ENCODE data around the gene CXCL14.

CXCL14 gene

GRCh38 chr5:135578685-135579341 lies at the start of gene CXCL14:
Gene CXCL14, minus strand, starts transcription at chr5:135578991. Its CDS starts 213 bp downstream, at chr5:135578778.
- peak; percentile 85 for DNase-seq

DNA sequence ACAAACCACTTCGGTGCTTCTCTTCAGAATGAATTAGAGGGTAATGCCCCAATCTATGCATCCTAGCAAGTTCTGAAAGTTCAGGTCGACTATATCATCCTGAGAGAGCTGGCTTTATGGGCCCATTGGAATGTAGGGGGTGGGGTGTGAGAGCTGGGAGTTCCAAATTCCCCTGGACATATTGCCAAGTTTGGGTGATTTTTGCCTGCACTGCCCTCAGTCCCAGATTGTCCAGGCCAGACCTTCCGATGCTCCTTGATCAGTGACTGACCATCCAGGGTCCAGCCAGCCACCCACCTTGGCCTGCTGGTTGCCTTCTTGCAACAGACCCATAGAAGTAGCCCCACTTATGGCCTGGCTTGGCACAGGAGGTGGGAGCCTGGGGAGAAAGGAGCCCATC lies 47.8 kb upstream of the CXCL14 start:
- no peak for DNase-seq

DNA sequence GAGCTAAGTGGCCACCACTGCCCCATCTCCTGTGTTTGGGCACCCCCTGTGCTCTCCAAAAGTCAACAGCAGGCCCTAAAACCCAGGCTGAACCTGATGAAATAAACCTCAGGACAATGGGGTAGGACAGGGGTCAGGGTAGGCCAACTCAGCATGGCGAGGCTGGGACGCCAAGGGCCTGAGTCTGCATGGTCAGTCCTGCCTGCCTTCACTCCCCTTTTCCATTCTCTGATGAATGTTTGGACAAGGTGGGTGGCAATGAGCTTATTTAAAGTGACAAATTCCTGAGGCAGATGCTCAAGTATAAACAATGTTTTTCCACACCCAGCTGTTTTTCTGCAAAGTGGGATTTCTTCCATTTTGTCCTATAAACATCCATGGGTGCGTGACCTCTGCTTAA lies 47.2 kb upstream of the CXCL14 start:
- no peak for DNase-seq

- no peak for DNase-seq
These were observed 46.7 kb upstream of the CXCL14 start for GRCh38 chr5:135625486-135625885.

DNA sequence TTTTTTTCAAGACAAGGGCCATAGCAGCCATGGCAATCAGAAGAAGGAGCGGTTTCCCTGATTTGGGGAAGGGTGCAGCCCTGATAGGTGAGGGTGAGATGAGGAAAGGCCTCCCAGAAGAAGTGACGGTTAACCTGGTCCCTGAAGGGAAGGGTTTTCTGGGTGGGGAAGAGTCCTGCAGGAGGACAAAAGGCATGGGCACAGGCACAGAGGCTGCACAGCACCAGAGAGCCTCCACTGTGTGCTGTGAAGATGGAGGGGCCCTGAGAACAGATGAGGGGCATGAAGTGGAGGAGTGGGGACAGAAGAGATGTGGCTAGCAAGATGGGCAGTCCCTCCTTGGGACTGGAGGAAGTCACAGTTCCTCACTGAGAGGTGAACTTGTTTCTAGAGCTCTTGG lies 46.3 kb upstream of the CXCL14 start:
- no peak for DNase-seq

- DNase-seq = no peak
These were observed 44.5 kb upstream of the CXCL14 start for GRCh38 chr5:135623186-135623715.

DNA sequence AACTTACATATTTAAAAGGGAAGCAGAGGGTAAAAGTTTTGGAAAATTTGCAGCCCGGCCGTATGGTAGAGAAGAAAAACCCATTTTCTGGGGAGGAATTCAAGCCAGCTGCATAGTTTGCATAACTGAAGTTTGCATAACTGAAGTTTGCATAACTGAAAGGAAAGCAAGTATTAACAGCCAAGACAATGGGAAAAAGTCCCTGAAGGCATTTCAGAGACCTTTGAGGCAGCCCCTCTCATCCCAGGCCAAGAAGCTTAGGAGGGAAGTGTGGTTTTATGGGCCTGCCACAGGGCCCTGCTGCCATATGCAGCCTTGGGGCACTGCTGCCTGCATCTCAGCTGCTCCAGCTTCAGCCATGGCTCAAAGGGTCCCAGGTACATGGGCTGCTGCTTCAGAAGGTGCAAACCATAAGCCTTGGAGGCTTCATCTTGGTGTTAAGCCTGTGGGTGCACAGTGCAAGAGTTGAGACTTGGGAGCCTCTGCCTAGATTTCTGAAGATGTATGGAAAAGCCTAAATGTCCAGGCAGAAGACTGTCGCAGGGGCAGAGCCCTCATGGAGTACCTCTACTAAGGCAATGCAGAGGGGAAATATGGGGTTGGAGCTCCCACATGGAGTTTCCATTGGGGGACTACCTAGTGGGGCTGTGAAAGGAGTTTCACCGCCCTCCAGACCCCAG lies 36.9 kb upstream of the CXCL14 start:
- no peak for DNase-seq

- no peak for DNase-seq
These were observed 36.4 kb upstream of the CXCL14 start for GRCh38 chr5:135615171-135615570.

DNA sequence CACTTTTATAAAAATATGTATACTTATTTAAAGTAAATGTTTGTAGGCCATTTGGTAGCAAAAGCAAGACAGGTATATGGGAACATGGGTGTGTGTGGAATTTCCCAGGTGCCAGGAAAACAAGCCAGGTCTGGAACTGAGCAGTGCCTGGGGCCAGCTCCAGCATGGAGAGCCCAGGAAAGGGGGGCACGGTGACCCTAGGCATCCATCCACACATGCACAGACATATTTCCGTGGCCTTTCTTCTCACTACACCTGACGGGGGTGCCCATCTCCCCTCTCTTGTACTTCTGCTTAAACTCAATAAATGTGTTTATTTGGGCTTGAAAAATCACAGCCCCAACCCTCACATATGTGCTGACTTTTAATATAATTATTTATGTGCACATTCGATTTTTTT lies 31.2 kb upstream of the CXCL14 start:
- DNase-seq = no peak

DNA sequence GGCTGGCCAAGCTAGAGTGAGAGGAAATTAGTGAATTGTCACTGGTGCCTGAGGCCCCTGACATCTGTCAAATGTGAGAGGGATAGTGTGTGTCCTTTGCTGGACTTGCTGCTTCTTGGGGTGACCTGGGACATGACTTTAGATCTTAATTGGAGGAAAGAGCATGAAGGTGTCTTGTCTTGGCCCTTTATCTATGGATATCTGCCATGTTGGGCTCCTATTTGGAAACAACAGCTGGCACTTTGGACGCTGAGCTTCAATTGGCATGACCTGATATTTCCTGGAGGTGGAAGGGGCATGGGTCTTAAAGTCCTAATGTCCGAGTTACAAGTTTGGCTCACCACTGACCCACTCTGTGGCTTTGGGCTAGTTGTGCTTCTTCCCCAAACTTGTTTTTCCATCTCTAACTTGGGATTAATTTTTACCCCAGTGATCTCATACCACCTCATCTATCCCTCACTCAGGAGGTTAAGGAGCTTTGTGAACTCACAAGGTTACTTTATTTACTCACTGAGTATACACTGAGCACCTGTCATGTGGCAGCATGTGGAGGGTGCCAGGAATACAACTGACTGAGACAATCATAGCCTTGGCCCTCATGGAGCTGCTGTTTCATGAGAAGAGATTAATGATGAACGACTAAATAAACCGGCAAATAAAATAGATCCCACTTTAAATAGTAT lies 30.1 kb upstream of the CXCL14 start:
- no peak for DNase-seq

DNA sequence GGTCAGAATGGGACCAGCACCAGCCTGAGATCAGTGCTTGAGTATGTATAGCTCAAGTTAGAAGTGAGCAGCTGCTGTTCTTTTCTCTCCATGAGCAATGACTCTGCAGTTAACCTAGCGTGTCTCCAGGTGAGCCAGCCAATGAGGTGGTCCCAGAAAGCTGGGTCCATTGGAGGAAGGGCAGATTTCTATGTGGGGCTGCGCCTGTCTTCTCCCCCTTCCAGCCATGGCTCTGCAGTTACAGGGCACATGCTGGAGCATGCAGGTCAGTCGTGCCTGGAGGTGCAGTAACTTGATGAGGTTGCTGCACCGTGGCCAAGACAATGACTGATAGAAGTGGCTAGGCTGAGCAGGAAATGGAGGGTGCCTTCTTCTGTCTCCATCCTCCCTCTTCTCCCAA lies 29.6 kb upstream of the CXCL14 start:
- DNase-seq = no peak

- no peak for DNase-seq
These were observed 27.6 kb upstream of the CXCL14 start for GRCh38 chr5:135606431-135606830.

GRCh38 chr5:135605221-135605620 lies 26.4 kb upstream of the CXCL14 start:
- DNase-seq = no peak

- DNase-seq = no peak
These were observed 25.3 kb upstream of the CXCL14 start for GRCh38 chr5:135604056-135604455.

DNA sequence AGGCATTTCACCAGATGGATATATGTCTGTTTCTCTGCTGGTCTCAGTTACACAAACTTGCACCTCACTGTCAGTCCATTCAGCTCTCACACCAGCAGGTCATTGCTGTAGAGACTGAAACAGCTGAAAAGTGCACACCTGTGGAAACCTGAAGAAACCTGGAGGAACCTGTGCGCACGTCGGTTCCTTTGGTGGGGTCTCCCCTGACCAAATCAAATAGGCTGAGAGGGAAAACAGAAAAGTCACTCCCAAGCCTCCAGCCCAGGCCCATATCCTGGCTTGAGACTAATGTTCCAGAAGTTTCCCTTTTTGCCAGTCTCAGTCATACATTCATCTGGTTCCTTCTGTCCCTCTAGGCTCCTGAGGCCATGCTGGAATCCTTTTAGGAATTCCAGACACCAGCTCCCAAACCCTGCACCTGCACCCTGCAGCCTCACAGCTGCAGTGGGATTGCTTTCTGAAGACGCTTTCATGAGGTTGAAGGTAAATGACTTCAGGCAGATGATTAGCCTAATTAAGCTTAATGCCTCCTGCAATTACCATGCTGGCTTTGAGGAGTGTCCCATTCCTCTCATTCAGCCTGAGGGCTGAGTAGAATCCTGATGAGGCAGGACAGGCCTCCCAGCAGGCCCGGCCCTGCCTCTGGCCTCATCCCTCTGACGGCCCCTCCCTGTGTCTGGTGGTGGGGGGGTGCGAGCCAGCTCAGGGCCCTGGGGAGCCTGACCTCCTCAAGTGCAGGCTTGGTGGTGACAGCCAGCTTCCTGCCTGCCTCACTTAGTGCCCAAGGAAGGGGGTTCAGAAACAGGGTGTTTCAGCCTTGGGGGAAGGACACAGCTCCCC lies 24.3 kb upstream of the CXCL14 start:
- DNase-seq = peak; percentile 47

- DNase-seq = no peak
These were observed 22.7 kb upstream of the CXCL14 start for GRCh38 chr5:135601466-135601865.

DNA sequence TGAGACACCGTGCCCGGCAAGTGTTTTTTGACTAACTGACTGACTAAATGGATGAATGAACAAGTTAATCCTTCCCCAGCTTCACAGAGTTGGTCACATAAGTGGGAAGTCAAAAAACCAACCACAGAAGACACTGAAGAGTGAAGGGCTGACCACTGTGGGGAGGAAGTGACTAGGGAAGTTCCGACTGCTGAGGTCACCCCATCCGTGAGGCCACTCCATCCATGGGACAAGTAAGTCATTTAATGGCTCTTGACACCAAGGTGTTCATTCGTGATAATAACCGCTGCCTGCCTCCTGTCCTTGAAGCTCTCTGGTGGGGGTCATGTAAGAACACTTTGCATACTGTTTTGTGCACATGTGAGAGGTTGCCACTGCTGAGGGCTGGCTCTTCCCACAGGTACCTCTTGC lies 22.2 kb upstream of the CXCL14 start:
- DNase-seq = no peak

DNA sequence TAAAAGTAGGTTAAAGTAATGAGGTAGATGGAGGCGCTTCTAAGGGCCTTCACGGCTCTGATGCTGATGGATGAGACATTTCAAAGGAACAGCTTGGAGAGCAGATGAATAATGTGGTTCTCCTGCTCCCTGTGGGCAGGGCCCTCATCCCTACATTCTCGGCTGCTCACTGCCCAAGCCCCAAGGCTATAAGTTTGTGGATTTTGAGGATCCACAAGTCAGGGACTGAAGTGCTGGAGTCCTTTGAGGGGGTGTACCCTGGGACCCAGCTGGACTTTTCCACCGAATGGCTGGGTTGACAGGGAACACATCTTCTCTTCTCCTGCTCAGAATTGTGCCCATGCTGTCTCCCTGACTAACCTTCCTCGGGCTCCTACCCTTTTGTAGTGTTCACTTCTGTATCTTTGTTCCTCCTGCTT lies 21.4 kb upstream of the CXCL14 start:
- no peak for DNase-seq

DNA sequence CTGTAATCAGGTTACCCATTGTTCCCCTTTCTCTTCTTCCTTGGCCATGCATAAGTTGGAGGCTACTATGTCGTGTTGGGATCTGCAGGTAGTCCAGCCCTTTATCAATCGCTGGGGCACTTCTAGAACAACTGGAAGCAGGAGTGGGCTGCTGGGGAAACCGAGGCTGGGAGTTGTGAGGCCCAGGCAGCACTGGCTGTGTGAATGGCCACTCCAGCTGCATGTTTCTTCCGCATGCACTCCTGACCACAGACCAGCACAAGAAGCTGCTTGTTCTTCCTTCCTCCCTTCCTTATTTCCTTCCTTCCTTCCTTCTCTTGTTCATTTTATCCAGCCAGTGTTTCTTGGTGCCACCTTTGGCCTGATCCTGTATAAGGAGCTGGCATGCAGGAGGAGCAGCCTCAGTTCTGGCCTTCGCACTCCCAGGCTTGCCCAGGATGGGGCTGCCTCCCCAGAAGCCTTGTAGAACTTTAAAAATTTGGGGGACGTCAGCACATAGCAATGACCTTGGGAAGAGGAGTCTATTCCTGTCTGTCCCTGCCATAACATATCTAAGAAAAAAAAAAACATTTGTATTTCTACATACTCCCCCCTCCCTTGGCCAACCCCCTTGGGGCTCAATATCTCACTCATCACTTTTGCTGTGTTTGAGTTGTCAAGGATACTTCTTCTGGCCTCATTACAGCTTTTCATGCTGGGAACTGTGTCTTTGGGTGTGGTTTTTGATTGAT lies 20.8 kb upstream of the CXCL14 start:
- DNase-seq = no peak

DNA sequence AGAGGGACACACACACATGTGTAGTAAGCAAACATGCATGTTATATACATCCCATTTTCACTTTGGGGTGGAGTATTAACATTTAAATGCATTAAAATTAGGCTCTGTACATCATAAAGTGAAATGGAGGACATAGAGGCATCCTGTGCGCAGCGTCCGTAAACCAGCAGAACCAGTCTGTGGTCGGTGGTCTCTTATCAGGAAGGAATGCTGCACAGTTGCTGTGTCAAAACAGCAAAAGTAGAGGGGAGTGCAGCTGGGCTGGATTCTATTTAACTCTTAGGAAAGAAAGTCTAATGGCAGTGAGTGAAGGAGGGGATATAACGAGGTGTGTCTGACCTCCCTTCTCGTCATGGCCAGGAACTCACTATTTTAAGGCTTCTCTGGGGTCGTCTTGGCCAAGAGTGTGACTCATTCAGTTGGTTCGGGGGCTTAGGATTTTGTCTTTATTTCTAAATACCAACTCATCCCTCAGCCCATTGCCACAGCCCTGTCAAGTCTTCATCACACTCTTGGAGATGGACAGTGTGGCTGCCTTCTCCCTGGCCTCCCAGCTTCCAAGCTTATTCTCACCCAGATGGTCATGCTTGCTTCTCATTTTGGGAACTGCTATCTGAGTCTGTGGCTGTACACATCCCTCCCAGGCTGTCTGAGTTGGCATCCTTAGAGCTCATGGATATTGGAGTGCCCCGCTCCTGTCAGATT lies 20.1 kb upstream of the CXCL14 start:
- DNase-seq = no peak

DNA sequence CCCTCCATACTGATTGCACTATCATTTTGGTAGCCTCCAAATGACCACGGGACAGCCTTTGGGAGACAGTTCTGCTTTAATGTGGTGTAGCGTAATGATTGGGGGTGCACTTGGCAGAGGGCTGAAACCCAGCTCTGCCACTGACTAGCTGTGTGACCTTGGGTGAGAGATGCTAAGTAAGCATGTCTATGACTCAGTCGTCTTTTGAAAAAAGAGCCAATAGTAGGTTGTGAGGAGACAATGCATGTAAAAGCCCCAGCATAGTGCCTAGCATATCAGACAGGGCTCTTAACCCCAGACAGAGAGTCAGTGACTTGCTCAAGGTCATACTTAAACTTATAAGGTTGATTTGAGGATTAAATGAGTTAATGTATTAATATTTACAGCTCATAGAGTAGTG lies 18.0 kb upstream of the CXCL14 start:
- DNase-seq = no peak

All from retina (tissue), 1 donor.